HG02588 (cell line): Measurements from ENCODE around the gene CDC42BPG.
"Not testable (repeated sequence)": the region's sequence is repeated elsewhere in the genome, so short reads cannot be mapped to it uniquely, and the experiment has no call there.

Source experiments
- ATAC-seq: cut with Tn5 transposase; IDR thresholded peaks from one replicate; pipeline ENCODE4 v1.9.1; 2021; ENCODE audit warnings: mild to moderate bottlenecking, moderate library complexity; ENCODE audit not compliant: unreplicated experiment

Gene CDC42BPG

DNA sequence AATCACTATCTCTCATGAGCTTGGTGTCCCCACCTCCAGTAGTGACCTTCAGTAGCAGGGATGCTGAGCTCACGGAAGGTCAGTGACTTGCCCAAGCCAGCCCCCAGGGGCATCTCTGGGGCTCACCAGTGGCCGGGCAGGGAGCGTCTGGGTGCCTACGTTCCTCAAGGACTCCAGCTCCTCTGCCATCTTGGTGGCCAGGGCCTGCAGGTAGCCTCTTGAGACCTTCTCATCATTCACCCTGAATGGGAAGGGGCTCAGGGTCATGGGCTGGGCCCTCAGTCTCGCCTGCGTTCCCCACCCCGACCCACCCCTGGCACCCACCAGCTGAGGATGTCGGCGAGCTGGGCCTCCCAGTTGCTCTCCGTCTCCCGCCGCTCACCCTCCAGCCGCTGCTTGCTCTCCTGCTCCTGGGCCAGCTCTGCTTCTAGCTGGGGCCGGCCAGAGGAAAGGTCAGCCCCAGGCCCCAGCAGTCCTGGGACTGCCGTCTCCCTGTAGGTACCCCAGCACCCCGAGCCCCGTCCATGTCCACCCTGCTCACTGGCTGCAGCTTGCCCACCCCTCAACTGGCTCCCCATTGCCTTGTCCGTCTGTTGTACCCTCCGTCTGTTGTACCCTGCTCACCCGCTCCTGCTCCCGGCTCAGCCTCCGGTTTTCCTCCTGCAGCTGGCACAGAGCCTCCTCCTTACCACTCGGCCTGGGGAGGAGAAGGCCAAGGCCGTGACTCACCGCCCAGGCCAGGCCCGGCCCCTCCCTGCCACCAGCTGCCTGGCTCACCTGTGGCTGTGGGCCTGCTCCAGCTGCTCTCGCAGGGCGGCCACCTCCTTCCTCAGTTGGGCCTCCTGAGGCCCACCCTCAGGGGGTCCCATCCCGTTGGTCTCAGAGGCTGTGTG is 9.5 kb downstream of the CDC42BPG start:
- ATAC-seq: no peak

DNA sequence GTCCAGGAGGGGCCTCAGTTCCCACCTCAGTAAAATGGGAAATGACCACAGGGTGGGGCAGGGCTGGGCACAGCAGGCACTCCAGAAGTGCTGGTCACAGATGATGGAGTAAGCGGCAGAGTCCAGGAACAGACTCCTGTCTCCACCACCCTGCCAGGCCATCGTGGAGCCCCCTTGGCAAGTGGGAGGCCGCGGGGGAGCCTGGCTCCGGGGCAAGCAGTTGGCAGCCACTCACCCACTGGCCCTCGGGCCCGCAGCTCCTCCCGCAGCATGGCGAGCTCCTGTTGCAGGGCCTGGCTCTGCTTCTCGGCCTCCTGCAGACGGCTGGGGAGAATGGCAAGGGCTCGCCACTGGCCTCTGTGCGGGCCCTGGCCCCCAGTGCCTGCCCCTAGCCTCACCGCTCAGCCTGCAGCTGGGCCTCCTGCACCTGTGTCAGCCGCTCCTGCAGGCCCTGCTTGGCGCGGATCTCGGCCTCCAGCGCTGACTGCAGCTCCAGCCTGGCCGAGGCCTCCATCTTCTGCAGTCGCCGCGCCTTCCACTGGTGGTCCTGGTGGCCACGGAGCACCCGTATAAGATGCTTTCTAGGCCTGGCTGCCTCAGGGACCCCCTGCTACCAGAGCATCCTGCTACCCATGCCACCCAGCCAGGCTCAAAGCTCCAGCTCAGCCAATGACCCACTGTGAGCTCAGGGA is 10.3 kb downstream of the CDC42BPG start:
- no peak for ATAC-seq

DNA sequence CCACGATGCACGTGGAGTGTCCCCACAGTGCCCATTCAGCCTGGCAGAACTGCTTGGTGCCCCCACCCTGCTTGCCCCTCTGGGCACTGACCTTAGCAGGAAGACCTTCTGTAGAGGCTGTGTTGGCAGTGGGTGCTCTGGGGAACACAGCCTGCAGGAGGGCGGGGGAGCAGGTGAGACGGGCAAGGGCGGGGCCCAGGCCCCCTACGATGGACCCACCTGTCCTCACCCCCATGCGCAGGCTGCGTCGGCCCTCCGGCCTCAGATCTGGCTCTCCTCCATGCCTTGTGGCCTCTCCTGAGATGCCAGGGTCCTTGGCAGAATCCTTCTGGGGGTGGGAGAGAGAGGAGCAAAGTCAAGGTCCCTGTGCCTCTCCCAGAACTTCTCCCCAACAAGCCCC is 10.9 kb downstream of the CDC42BPG start:
- ATAC-seq: no peak

DNA sequence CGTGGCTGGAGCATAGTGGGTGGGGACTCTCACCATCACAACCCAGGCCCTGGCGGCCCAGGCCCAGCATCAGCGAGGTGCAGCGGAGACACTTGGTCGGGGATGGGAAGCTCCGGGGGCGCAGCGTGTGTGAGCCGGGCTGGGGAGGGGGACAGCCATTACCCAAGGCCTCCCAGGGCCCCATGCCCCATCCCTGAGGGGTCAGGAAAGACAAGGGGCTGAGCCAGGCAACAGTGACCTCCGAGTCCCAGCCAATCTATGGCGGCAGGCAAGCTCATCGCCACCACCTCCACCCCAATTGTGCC is 11.3 kb downstream of the CDC42BPG start:
- ATAC-seq: no peak

DNA sequence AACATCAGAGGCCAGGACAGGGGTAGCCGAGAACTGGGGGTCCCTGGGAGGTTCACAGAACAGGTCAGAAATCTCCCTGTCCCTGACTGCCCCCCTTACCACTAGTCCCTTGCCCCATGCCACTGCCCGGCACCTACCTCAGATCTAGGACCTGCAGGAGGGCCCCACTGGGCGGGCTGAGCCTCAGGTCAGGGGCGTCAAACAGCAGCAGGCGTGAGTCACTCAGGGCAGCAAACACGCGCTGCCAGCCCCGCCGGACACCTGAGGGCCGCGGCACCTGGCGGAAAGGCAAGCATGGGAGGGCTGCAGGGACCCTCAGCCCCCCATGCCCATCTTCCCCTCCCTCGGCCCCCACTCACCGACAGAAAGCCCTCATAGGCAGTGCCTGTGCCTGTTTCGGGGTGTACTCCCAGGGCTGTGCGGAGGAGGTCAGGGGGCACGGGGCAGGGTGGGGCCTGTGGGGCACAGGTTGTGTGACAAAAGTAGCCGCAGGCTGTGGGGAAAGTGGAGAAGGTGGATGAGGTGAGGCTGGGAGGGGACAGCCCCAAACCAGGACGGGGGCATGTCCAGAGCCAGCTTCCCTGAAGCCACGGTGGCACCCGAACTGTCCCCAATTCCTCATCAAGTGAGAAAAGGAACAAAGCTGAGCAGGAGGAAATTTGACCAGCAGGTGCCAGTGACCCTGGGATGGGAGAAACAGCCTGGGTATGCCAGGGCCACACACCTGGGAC is 11.8 kb downstream of the CDC42BPG start:
- ATAC-seq: no peak

DNA sequence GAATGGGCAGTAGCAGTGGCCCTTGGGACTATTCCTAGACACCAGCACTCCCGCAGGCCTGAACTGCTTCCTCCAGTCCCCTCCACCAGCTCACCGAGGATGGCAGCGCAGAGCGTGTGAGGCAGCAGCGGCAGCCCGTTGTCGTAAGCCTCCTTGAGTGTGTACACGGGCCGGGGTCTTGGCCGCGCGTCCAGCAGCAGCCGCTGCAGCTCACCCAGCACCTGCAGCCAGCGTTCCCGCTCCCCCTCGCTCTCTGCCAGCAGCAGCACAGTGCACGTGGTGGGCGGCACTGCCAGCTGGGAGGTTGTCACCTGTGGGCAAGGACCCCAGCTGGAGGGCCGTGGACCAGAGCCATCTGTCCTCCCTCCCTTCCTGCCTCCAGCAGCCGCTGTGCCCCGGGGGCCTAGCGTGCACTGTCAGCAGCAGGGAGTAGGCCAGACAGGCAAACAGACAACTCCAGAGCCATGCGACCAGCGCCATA is 13.0 kb downstream of the CDC42BPG start:
- no peak for ATAC-seq

DNA sequence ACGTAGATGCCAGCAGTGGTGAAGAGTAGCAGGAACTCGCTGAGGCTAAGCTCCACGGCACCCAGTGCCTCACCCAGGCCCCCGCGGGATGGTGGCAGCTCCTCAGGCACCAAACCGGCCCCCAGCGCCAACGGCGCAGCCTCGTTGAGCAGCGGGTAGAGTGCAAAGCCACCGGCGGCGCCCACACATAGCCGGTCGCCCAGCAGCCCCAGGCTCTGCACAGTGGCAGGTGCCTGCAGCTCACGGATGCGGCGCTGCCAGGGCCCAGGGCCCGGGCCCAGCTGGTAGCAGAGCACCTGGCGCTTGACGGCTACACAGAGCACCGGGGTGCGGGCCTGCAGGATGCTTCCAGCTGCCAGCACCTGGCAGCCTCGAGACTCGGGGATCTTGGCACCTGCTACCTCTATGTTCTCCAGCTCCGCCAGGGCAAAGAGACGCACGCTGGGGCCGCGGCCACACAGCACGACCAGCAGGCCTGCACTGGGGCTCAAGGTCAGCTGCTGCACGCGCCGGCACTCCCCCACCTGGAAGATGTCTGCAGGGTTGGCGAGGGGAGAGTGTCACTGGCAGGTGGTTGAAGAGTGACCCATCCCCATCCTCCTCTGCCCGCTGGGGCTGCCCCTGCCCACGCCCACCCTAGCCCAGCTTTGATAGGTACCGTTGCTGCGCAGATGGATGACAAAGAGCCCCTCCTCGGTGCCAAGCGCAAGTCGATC is 14.8 kb downstream of the CDC42BPG start:
- no peak for ATAC-seq

DNA sequence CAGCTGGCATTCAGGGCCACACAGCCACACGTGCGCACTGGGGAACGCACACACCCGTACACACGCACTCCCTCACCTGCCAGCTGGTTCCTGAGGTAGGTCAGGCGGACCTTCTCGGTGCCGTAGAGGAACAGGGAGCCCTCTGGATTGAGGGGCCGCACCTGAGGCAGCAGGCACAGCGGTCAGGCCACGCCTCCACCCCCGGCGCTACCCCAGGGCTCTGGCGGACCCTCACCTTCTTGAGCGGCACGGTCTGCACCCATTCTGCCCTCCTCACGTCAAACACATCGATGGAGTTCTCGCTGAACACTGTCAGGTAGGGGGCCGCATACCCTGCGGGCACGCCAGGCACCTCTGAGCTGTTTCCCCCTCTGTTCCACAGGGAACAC is 17.0 kb downstream of the CDC42BPG start:
- ATAC-seq: no peak

DNA sequence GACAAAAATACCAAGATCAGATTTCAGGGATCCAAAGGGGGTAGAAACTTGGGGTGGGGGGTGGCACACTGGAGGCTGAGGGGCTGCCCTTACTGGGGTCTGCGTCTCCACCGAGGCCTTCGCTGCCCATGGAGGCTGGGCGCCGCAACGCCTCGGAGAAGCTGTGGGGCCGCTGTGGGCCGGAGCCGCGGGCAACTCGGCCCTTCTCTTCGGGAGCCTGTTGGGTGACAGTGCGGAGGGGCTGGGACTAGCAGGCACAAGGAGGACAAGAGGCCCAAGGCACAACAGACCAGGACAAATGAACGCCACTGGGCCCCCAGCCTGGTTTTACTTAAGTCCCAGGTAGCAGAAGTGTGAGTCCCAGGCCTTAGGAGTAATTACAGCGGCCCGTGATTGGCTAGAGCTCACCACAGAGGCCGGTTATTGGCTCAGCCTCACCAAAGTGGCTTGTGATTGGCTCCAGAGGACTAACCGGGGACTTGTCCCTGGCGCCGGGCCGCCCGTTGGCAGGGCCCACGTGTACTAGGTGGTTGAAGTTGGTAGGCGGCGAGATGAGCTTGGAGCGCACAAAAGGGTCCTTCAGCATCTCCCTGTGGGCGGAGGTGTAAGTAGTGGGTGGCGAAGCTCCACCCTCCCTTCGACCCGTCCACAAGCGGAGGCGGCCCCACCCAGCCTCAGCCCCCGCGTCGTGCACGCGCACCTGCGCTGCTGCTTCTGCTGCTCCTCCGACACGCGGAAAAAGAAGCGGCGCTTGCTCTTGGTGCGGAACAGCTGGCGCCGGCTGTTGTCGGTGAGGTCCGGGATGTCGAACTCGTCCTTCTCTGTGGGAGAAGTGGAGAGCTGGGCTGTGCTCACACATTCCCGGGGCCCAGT is 17.6 kb downstream of the CDC42BPG start:
- ATAC-seq: no peak

DNA sequence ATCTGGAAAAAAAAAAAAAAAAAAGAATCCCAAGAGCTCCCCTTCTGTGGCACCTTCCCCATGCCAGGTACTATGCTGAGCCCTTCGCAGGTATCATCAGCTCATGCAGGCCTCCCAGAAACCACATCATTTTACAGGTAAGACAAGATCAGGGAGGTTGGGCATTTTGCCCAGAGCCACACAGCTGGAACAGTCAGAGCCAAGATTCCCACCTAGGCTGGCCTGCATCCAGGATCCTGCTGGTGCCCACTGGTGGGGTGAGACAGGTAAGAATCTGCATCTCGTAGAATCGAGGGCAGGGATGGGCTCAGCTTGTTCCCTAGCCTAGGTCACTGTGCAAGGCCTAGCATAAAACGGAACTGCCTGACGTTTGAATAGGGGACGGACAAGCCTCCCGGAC is 18.4 kb downstream of the CDC42BPG start:
- no peak for ATAC-seq

DNA sequence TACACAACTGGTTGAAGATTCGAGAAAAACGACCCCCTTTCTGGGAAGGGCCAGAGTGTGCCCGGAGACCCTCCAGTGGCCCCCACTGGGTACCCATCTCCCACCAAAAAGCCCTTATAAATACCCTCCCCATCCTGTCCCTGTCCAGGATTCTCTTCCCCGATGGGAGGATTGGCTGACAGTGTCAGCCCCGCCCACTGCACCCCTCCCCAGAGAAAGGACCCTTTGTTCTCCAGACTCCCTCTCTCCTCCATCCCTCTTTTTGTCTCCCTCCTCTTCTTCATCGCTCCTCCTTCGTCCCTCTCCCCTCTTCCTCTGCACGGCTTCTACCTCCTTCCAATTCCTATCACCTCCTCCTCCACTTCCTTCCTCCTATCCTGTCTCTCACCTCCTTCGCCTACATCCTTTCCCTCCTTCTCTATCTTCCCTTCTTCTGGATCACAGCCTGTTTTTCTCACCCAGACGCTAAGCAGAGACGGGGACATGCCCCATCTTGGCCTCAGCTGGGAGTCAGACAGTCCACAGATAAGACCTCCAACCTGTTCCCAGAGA is 20.8 kb downstream of the CDC42BPG start:
- ATAC-seq: no peak

DNA sequence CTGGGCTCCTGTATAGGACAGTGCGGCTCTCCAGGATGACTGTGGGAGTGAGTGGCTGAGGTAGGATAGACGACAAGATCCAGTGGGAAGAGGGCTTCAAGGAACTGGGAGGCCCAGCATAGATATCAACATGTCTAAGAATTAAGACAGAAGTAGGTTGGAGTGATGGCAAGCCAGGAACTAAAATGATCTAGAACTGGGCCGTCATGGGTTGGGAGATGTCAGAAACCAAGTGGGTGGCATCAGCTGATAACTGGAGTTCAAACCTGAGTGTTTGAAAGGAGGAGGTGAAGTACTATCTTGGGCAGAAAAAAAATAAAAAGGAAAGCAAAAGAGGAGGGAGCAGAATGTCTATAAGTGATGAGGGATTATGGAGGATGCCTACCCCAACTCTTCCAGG is 27.0 kb downstream of the CDC42BPG start:
- no peak for ATAC-seq

DNA sequence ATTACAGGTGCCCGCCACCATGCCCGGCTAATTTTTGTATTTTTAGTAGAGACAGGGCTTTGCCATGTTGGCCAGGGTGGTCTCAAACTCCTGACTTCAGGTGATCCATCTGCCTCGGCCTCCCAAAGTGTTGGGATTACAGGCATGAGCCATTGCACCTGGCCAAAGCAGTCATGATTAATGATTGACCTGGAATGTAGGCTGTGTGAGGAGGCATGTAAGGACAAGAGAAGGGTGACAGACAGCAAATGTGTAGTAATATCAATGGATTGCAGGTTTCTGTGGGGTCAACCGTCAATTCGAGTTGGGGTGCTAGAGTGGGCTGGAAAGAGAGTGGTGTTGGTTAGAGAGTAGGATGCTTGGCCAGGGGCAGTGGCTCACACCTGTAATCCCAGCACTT is 29.0 kb downstream of the CDC42BPG start:
- not testable (repeated sequence) for ATAC-seq

DNA sequence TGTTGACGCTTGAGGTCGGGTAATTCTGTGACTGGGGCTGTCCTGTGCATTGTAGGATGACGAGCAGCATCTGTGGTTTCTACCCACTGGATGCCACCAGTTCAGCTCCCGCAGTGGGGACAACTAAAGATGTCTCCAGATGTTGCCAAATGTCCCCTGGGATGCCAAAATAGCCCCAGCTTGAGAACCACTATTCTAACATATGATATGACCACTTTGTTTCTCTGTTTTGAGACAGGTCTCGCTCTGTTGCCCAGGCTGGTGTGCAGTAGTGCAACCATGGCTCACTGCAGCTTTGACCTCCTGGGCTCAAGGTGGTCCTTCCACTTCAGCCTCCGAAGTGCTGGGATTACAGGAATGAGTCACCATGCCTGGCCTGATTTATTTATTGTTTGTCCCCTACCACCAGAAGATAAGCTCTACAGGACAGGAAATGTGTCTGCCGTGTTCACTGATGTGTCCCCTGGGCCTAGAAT is 29.7 kb downstream of the CDC42BPG start:
- peak; percentile 37 for ATAC-seq

DNA sequence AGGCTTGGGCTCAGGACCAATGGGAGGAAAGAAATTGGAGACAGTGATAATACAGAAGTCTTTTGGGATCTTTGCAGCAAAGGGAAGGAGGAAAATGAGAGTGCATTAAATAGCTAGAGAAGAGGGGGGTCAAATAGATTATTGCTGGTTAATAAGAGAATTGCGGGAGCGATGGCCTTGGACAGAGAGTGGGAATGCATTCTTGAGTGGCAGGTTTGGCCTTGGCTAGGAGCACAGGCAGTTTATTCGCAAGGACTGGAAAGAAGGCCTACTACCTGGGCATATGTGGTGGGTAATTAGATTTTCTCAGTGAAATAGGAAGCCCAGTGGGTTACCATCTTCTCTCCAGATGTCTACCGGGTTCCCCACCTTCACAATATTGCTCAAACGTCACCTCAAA is 30.6 kb downstream of the CDC42BPG start:
- no peak for ATAC-seq

DNA sequence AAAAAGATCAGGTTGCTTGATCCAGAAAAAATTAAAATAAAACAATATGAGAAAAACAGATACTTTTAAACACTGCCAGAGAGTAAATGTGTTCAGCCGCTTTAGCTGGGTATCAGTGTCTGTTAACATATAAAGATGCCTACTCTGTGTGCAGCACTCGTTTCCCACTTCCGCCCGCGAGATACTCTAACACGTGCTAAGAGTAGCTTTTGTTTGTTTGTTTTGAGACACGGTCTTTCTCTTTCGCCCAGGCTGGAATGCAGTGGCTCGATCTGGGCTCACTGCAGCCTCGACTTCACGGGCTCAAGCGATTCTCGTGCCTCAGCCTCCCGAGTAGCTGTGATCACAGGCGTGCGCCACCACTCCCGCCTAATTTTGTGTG is 33.6 kb downstream of the CDC42BPG start:
- ATAC-seq: no peak

DNA sequence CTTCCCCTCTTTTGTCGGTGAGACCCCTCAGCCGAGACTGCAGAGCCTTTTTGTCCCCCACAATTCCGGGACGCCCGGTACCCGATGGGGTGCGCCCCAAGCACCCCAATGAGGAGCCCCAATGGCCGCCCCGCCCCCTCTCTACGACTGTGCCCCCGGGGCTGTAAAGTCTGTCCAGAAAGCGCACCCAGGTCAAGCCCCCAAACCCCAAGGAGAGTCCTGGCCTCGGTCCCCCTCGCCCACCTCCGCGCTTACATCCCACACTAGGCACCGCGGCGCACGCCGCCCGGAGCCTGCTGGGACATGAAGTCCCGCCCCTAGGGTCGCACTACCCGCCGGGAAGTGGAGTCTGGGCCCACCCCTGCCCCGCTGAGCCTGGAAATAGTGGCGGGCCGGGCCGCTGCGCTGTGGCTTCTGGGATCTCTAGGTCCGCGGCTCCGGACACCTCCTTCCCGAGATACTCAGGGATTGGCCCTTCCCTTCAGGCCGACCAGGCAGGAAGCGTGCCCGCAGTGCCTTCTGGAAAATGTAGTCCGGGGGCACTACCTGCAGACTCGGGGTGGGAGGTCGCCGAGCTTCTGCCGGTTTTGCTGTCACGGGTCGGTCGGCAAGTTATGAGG is 34.1 kb downstream of the CDC42BPG start, which contains the start of gene MEN1:
TSS of gene MEN1 (minus strand) at position 281 of the 620 bp plus-strand sequence. CDS start 442 bp downstream, outside the sequence.
- peak; percentile 61 for ATAC-seq

DNA sequence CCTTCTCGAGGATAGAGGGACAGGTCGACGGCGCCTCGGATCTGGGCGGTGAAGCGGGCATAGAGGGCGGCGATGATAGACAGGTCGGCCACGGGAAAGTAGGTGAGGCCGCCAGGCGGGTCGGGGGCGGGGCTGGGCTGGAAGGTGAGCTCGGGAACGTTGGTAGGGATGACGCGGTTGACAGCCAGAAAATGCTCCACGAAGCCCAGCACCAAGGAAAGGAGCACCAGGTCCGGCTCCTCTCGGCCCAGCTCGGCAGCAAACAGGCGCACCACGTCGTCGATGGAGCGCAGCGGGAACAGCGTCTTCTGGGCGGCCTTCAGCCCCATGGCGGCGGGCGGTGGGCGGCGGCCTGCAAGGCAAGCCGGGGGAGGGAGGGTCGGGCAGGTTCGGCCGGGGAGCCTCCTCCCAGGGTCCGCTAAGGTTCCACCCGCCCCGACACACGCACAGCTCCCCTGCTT is 34.6 kb downstream of the CDC42BPG start:
- no peak for ATAC-seq

DNA sequence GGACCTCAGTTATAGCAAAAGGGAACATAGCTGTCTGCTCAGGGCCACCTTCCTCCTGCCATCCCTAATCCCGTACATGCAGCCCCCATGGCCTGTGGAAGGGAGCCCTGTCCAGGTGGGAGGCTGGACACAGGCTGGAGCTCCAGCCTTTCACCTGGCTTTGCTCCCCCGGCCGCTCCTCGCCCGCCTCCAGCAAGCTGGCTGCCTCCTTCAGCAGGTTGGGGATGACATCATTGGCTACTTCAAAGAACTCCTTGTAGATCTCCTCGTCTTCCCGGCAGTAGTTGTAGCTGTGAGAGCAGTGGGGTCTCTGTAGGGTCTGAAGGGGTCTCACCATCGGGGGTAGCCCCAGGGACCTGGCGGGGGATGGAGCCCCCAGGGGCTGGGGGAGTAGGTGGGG is 39.0 kb downstream of the CDC42BPG start:
- ATAC-seq: no peak
